ENCODE measurements around the gene LHFPL3.

The LHFPL3 gene

DNA sequence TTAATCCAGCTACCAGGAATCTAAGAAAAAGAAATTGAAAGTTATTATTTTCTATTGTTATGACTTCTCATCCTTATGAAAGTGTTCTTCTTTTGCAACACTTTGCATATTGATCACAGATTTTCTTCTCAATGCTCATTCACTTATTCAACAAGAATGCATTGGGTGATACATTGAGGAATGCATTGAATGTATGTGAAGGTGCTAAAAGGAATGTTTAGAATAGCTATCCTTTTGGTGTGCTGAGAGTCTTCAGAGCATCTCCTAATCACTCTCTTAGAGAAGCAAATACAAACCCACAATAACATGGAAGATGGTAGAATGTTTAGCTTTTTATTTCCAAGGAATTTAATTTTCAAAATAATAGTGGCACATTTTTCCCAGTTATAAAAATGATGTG, 563.5 kb downstream of the LHFPL3 start:
- no peak for DNase-seq (ENCODE audit: low read depth)

DNA sequence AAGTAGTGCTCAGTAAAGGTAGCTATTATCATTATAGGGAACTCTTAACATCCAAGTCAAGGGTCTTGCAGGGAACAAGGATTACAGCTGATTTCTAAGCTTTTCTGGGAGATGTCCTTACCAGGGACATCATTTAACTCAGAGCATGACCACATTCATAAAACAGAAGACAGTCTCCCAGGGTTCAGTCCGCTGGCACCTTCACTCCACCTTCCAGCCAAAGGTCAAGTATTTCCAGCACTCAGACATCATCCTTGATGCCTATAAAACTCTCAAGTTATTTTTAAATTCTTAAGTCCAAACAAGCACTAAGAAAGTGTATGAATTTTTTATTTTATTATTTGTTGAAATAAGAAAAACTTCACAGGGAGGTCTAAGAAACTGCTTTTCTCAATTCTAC, 565.9 kb downstream of the LHFPL3 start:
- TF ChIP-seq POLR2A (IDR thresholded peaks at IDR 0.05; ENCODE audit: extremely low read depth, insufficient read length) (no peak), MYC (IDR thresholded peaks at IDR 0.05; ENCODE audit: low read depth, low read length) (no peak)
- TF ChIP-seq, protein P1, sequence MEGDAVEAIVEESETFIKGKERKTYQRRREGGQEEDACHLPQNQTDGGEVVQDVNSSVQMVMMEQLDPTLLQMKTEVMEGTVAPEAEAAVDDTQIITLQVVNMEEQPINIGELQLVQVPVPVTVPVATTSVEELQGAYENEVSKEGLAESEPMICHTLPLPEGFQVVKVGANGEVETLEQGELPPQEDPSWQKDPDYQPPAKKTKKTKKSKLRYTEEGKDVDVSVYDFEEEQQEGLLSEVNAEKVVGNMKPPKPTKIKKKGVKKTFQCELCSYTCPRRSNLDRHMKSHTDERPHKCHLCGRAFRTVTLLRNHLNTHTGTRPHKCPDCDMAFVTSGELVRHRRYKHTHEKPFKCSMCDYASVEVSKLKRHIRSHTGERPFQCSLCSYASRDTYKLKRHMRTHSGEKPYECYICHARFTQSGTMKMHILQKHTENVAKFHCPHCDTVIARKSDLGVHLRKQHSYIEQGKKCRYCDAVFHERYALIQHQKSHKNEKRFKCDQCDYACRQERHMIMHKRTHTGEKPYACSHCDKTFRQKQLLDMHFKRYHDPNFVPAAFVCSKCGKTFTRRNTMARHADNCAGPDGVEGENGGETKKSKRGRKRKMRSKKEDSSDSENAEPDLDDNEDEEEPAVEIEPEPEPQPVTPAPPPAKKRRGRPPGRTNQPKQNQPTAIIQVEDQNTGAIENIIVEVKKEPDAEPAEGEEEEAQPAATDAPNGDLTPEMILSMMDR (IDR thresholded peaks at IDR 0.05; ENCODE audit: low read depth, low read length), result no peak
- TF ChIP-seq, protein P2, sequence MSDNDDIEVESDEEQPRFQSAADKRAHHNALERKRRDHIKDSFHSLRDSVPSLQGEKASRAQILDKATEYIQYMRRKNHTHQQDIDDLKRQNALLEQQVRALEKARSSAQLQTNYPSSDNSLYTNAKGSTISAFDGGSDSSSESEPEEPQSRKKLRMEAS (IDR thresholded peaks at IDR 0.05; ENCODE audit: low read depth, low read length), result no peak
- H3K4me3 ChIP-seq (ENCODE audit: low read depth, low read length), result no peak overlapping the region
- DNase-seq (ENCODE audit: low read depth), result no peak

More for the DNA sequence above, 563.5 kb downstream of the LHFPL3 start:
- no peak overlapping the region for H3K4me3 ChIP-seq (ENCODE audit: low read depth, low read length)
- TF ChIP-seq MYC (IDR thresholded peaks at IDR 0.05; ENCODE audit: low read depth, low read length), result no peak
- TF ChIP-seq, protein P1 (IDR thresholded peaks at IDR 0.05; ENCODE audit: low read depth, low read length), result no peak
- TF ChIP-seq, protein P2 (IDR thresholded peaks at IDR 0.05; ENCODE audit: low read depth, low read length), result no peak
- TF ChIP-seq POLR2A (IDR thresholded peaks at IDR 0.05; ENCODE audit: extremely low read depth, insufficient read length), result no peak

DNA sequence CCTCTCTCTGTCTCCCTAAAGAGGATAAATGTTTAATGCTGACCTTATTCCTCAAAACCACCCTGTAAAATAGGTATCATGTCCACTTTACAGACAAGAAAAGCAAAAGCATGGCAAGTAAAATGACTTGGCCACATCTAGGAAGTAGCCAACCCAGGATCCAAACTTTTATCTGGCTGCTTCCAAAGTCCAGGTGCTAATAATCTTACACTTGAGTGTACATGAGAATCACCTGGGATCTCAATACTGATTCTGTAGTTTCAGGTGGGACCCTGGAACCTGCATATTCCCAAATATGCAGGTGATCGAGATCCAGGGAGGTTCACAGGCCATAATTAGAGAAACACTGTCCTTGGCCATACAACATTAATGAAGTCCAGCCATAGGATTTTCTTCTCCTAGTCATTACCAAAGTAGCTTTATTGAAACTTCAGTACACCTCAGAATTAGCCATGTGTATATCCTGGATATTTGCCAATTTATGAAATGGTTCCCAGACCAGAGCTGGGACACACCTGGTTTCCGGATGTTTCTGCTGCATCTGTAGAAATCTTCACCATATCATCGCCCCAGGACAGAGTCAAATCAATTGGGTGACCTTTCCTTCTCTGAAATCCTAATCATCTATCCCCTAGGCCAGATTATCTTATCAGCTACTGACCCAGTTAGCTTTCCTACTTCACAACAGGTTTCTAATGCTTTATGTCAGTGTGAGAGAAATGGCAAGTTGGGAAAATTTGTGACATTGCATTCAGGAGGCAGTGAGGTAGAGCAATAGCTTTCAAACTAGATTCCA, 566.5 kb downstream of the LHFPL3 start:
- H3K4me3 ChIP-seq (ENCODE audit: low read depth, low read length), result no peak overlapping the region
- TF ChIP-seq, protein P2 (IDR thresholded peaks at IDR 0.05; ENCODE audit: low read depth, low read length), result no peak
- TF ChIP-seq, protein P1 (IDR thresholded peaks at IDR 0.05; ENCODE audit: low read depth, low read length), result no peak
- no peak for TF ChIP-seq MYC (IDR thresholded peaks at IDR 0.05; ENCODE audit: low read depth, low read length)
- TF ChIP-seq POLR2A (IDR thresholded peaks at IDR 0.05; ENCODE audit: extremely low read depth, insufficient read length), result no peak
- no peak for DNase-seq (ENCODE audit: low read depth)

DNA sequence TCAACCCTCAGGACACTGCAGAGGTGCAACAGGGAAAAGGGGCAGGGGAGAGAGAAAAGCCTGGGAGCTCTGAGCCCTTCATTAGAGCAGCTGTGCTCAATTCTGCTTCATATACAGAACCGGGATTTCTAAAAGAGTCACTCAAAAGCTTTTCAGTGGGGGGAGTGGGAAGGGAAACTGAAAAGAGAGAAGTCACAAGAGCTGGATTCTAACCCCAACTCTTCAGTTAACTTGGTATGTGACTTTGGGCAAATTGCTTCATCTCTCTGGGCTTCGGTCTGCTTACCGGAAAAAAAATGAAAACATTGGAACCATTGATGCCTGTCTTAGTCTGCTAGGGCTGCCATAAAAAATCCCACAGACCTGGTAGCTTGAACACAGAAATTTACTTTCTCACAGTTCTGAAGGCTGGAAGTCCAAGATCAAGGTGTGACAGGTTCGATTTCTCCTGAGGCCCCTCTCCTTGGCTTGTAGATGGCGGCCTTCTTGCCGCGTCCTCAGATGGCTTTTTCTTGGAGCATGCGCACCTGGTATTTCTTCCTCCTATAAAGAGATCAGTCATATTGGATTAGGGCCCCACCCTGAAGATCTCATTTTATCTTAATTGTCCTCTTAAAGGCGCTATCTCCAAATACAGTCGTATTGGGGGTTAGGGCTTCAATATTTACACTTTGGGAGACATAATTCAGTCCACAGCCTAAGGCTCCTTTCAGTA, 567.3 kb downstream of the LHFPL3 start:
- DNase-seq (ENCODE audit: low read depth), result no peak
- no peak for TF ChIP-seq POLR2A (IDR thresholded peaks at IDR 0.05; ENCODE audit: extremely low read depth, insufficient read length)
- H3K4me3 ChIP-seq (ENCODE audit: low read depth, low read length), result no peak overlapping the region

DNA sequence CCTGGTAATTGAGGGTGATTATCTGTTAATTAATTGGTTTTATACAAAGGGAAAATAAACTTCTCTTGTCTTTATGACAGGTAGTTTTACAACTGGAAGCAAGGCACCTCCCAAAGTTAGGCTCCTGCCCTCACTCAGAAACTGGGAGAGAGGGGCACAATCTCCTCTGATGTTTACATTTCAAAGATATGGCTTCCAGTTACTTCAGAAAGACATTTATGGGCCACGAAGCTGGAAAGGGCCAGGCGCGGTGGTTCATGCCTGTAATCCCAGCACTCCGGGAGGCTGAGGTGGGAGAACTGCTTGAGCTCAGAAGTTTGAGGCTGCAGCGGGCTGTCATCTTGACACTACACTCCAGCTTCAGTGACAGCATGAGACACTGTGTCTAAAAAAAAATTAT, 570.0 kb downstream of the LHFPL3 start:
- DNase-seq (ENCODE audit: low read depth), result no peak

More for the DNA sequence above, 570.0 kb downstream of the LHFPL3 start:
- no peak overlapping the region for H3K4me3 ChIP-seq (ENCODE audit: low read depth, low read length)
- TF ChIP-seq, protein P1 (IDR thresholded peaks at IDR 0.05; ENCODE audit: low read depth, low read length), result no peak
- TF ChIP-seq MYC (IDR thresholded peaks at IDR 0.05; ENCODE audit: low read depth, low read length) (no peak), POLR2A (IDR thresholded peaks at IDR 0.05; ENCODE audit: extremely low read depth, insufficient read length) (no peak)
- TF ChIP-seq, protein P2 (IDR thresholded peaks at IDR 0.05; ENCODE audit: low read depth, low read length), result no peak
